ENCODE results near the gene CCDC40. TPM values are rescaled to one million over a fixed set of nuclear protein-coding genes. Genes with fewer than 3 reads are reported as not detected.

Gene CCDC40
- total RNA-seq, 1 experiment from 2014 or later: 3.9 TPM

DNA sequence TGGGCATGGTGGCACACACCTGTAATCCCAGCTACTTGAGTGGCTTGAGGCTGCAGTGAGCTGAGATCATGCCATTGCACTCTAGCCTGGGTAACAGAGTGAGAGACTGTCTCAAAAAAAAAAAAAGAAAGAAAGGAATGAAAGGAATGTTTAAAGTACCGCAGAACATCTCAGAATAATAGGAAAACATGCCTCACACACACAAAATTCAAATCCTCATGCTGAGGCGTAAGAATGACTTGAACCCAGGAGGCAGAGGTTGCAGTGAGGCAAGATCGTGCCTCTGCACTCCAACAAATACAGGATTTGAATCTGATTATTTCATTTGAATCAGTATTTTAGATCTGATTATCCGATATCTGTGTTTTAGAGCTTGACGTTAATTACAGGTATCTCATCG, 43.6 kb downstream of the CCDC40 start:
- peaks cover 9% of the 10 kb centered on the region for H3K4me1 Mint-ChIP-seq (ENCODE audit: low read depth, unreplicated experiment)
- H3K4me3 ChIP-seq (ENCODE audit: low read depth, low read length): no peak overlapping the region
- ChIA-PET POLR2A (no interaction called here), CTCF (interaction anchor here (0.5 to 2.0 kb wide), 2 partner anchors 44 to 241 kb away, joined by 6 read pairs; partner anchors contain the start of gene CBX4)
- no peaks in the 10 kb centered on the region for H3K4me1 ChIP-seq
- no peaks in the 10 kb centered on the region for H3K36me3 ChIP-seq (ENCODE audit: control insufficient read depth, insufficient read depth, low read length)
- no peak overlapping the region for H3K27ac Mint-ChIP-seq (ENCODE audit: unreplicated experiment)
- no peak for DNase-seq
- TF ChIP-seq, protein P1, sequence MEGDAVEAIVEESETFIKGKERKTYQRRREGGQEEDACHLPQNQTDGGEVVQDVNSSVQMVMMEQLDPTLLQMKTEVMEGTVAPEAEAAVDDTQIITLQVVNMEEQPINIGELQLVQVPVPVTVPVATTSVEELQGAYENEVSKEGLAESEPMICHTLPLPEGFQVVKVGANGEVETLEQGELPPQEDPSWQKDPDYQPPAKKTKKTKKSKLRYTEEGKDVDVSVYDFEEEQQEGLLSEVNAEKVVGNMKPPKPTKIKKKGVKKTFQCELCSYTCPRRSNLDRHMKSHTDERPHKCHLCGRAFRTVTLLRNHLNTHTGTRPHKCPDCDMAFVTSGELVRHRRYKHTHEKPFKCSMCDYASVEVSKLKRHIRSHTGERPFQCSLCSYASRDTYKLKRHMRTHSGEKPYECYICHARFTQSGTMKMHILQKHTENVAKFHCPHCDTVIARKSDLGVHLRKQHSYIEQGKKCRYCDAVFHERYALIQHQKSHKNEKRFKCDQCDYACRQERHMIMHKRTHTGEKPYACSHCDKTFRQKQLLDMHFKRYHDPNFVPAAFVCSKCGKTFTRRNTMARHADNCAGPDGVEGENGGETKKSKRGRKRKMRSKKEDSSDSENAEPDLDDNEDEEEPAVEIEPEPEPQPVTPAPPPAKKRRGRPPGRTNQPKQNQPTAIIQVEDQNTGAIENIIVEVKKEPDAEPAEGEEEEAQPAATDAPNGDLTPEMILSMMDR (IDR thresholded peaks at IDR 0.05; ENCODE audit: insufficient read depth in 1 of 2, low read depth in 1 of 2, low read length in 1 of 2, severe bottlenecking in 1 of 2, unreplicated experiment in 1 of 2): no peak
- no peaks in the 10 kb centered on the region for H3K27me3 Mint-ChIP-seq (ENCODE audit: insufficient read depth, unreplicated experiment)
- no peaks in the 10 kb centered on the region for H3K9me3 ChIP-seq
- no peaks in the 10 kb centered on the region for H3K9me3 Mint-ChIP-seq (ENCODE audit: unreplicated experiment)
- intact Hi-C loops (cut with micrococcal nuclease; ENCODE audit: unreplicated experiment): loop anchor here (5.0 kb wide), 1 partner anchor 73 kb away; no protein-coding TSS in a partner anchor
- H3K27me3 ChIP-seq (replicated peaks; ENCODE audit: control insufficient read depth, insufficient read depth, low read length): no peaks in the 10 kb centered on the region
- no peak overlapping the region for H3K4me3 Mint-ChIP-seq (ENCODE audit: unreplicated experiment)
- no peaks in the 10 kb centered on the region for H3K36me3 Mint-ChIP-seq (ENCODE audit: insufficient read depth, unreplicated experiment)
- no TSS peak for BruUV-seq (replicated peaks)

DNA sequence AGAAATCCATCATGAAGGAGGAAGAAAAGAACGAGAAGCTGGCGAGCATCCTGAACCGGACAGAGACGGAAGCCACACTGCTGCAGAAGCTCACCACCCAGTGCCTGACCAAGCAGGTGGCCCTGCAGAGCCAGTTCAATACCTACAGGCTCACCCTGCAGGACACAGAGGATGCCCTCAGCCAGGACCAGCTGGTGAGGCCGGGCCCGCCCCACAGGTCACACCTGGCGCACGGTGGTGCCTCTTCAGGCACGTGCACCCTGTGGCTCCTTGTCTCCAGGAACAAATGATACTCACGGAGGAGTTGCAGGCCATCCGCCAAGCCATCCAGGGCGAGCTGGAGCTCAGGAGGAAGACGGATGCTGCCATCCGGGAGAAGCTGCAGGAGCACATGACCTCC, 45.2 kb downstream of the CCDC40 start:
- POLR2A ChIA-PET: no interaction called here
- Mint-ChIP-seq H3K27ac (ENCODE audit: unreplicated experiment) (no peak overlapping the region), H3K27me3 (ENCODE audit: insufficient read depth, unreplicated experiment) (no peaks in the 10 kb centered on the region), H3K36me3 (ENCODE audit: insufficient read depth, unreplicated experiment) (no peaks in the 10 kb centered on the region), H3K9me3 (ENCODE audit: unreplicated experiment) (no peaks in the 10 kb centered on the region), H3K4me1 (ENCODE audit: low read depth, unreplicated experiment) (peaks cover 9% of the 10 kb centered on the region), H3K4me3 (ENCODE audit: unreplicated experiment) (no peak overlapping the region)
- Histone ChIP-seq H3K4me3 (ENCODE audit: low read depth, low read length) (no peak overlapping the region), H3K27me3 (replicated peaks; ENCODE audit: control insufficient read depth, insufficient read depth, low read length) (no peaks in the 10 kb centered on the region), H3K9me3 (no peaks in the 10 kb centered on the region), H3K36me3 (ENCODE audit: control insufficient read depth, insufficient read depth, low read length) (no peaks in the 10 kb centered on the region), H3K4me1 (no peaks in the 10 kb centered on the region)
- no TSS peak for BruUV-seq (replicated peaks)
- DNase-seq: no peak
- intact Hi-C loops (cut with micrococcal nuclease; ENCODE audit: unreplicated experiment): loop anchor here (5.0 kb wide), 1 partner anchor 74 kb away; no protein-coding TSS in a partner anchor
- TF ChIP-seq, protein P1 (IDR thresholded peaks at IDR 0.05; ENCODE audit: insufficient read depth in 1 of 2, low read depth in 1 of 2, low read length in 1 of 2, severe bottlenecking in 1 of 2, unreplicated experiment in 1 of 2): no peak
- CTCF ChIA-PET: interaction anchor here (2.0 to 2.7 kb wide), 2 partner anchors 43 kb away, joined by 6 to 25 read pairs; no protein-coding TSS in a partner anchor

DNA sequence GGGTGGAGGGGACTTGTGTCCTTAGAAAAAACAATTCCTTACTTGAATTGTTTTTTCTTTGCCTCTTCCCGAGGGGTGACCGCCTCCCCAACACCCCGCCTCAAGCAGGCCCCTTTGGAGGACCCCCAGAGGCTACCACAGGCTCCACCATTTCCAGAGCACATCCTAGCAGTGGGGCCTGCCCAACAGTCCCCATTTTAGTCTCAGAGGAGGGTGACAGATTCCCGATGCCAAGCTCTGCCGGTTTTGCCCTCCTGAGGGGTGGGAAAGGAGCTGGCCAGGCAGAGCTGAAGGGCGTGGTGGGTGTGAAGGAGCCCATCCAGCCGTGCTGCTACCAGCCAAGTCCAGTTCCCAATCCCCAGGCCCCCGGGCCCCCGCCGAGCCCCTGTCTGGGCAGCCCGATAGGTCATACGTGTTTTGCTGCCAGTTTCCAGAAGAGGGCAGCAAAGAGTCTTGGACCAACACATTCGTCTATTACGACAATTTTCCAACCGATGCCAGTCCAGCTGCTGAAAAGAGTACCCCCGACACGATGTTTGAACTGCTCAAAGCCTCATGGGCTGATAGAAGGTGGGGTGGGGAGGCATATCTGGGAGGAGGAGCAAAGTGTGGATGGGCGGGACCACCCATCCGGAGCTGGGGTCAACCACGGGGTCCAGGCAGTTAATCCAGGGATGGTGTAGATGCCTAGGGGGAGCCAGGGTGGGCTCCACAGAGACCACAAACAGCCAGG, 46.1 kb downstream of the CCDC40 start:
- peaks cover 3% of the 10 kb centered on the region for H3K27me3 Mint-ChIP-seq (ENCODE audit: insufficient read depth, unreplicated experiment)
- TF ChIP-seq, protein P1 (IDR thresholded peaks at IDR 0.05; ENCODE audit: insufficient read depth in 1 of 2, low read depth in 1 of 2, low read length in 1 of 2, severe bottlenecking in 1 of 2, unreplicated experiment in 1 of 2): peak; percentile 80 to 89
- H3K4me3 Mint-ChIP-seq (ENCODE audit: unreplicated experiment): no peak overlapping the region
- Histone ChIP-seq H3K9me3 (no peaks in the 10 kb centered on the region), H3K4me1 (no peaks in the 10 kb centered on the region), H3K36me3 (ENCODE audit: control insufficient read depth, insufficient read depth, low read length) (no peaks in the 10 kb centered on the region), H3K27me3 (replicated peaks; ENCODE audit: control insufficient read depth, insufficient read depth, low read length) (no peaks in the 10 kb centered on the region), H3K4me3 (ENCODE audit: low read depth, low read length) (no peak overlapping the region)
- ChIA-PET POLR2A (no interaction called here), CTCF (interaction anchor here (0.5 to 2.7 kb wide), 5 partner anchors 37 to 290 kb away, joined by 3 to 25 read pairs (median 5); no protein-coding TSS in a partner anchor)
- H3K36me3 Mint-ChIP-seq (ENCODE audit: insufficient read depth, unreplicated experiment): no peaks in the 10 kb centered on the region
- peaks cover 9% of the 10 kb centered on the region for H3K4me1 Mint-ChIP-seq (ENCODE audit: low read depth, unreplicated experiment)
- intact Hi-C loops (cut with micrococcal nuclease; ENCODE audit: unreplicated experiment): loop anchor here (1.0 to 5.0 kb wide), 2 partner anchors 42 to 75 kb away; no protein-coding TSS in a partner anchor
- H3K27ac Mint-ChIP-seq (ENCODE audit: unreplicated experiment): no peak overlapping the region
- peak; percentile 74 to 82 for DNase-seq
- no peaks in the 10 kb centered on the region for H3K9me3 Mint-ChIP-seq (ENCODE audit: unreplicated experiment)
- BruUV-seq (replicated peaks): no TSS peak
